ENCODE measurements around the gene NAXE. TPM values are rescaled to one million over a fixed set of nuclear protein-coding genes. Genes with fewer than 3 reads are reported as not detected.
"Not testable (repeated sequence)": the region's sequence is repeated elsewhere in the genome, so short reads cannot be mapped to it uniquely, and the experiment has no call there.

The NAXE gene
- total and polyA plus RNA-seq, 8 donors = 49.2 to 81.6 (median 55.6) TPM

- intact Hi-C loops (cut with DNase I) = loop anchor here in 1 of 2 donors (5.0 to 10.0 kb wide), 2 partner anchors 154 to 227 kb away; no protein-coding TSS in a partner anchor
- peak; percentile 72 for ATAC-seq
- no peak for DNase-seq
Measured at GRCh38 chr1:156608981-156609380, 17.4 kb downstream of the NAXE start.

GRCh38 chr1:156610072-156610471, 18.5 kb downstream of the NAXE start:
- not testable (repeated sequence) for DNase-seq, H3K27ac ChIP-seq

More at GRCh38 chr1:156608981-156609380, 17.4 kb downstream of the NAXE start:
- no peaks in the 10 kb centered on the region for H3K4me1 ChIP-seq
- TF ChIP-seq CTCF (IDR thresholded peaks at IDR 0.05) = no peak
- H3K27me3 ChIP-seq = peaks cover 0 to 39% of the 10 kb centered on the region in 2 donors
- H3K4me3 ChIP-seq = no peak overlapping the region
- no peak overlapping the region for H3K27ac ChIP-seq
- H3K36me3 ChIP-seq = no peaks in the 10 kb centered on the region
- H3K9me3 ChIP-seq = no peaks in the 10 kb centered on the region

GRCh38 chr1:156612666-156613065, 21.1 kb downstream of the NAXE start:
- no peak for ATAC-seq
- DNase-seq = no peak
- H3K9me3 ChIP-seq = no peaks in the 10 kb centered on the region
- H3K4me1 ChIP-seq = no peaks in the 10 kb centered on the region
- H3K27ac ChIP-seq = no peak overlapping the region
- H3K27me3 ChIP-seq = peaks cover 0 to 59% of the 10 kb centered on the region in 2 donors
- intact Hi-C loops (cut with DNase I) = no loop called here
- no peaks in the 10 kb centered on the region for H3K36me3 ChIP-seq
- no peak overlapping the region for H3K4me3 ChIP-seq
- no peak for TF ChIP-seq CTCF (IDR thresholded peaks at IDR 0.05)

More at GRCh38 chr1:156610072-156610471, 18.5 kb downstream of the NAXE start:
- H3K4me3 ChIP-seq; H3K9me3 ChIP-seq; intact Hi-C loops (cut with DNase I); H3K4me1 ChIP-seq; ATAC-seq; H3K36me3 ChIP-seq: not testable (repeated sequence)
- peaks cover 0 to 39% of the 10 kb centered on the region in 2 donors for H3K27me3 ChIP-seq

GRCh38 chr1:156615946-156616345, 24.4 kb downstream of the NAXE start:
- DNase-seq (no peak), ATAC-seq (no peak)
- Histone ChIP-seq H3K4me3 (no peak overlapping the region), H3K4me1 (no peaks in the 10 kb centered on the region), H3K27ac (no peak overlapping the region), H3K36me3 (no peaks in the 10 kb centered on the region), H3K27me3 (peaks cover 0 to 73% of the 10 kb centered on the region in 2 donors), H3K9me3 (no peaks in the 10 kb centered on the region)
- intact Hi-C loops (cut with DNase I) = no loop called here
- TF ChIP-seq CTCF (IDR thresholded peaks at IDR 0.05) = no peak

- Histone ChIP-seq H3K9me3 (no peaks in the 10 kb centered on the region), H3K27me3 (peaks cover 0 to 74% of the 10 kb centered on the region in 2 donors), H3K4me3 (no peak overlapping the region), H3K36me3 (no peaks in the 10 kb centered on the region), H3K27ac (no peak overlapping the region), H3K4me1 (no peaks in the 10 kb centered on the region)
- DNase-seq (peak in 1 of 4 donors; percentile 41), ATAC-seq (no peak)
- no peak for TF ChIP-seq CTCF (IDR thresholded peaks at IDR 0.05)
- intact Hi-C loops (cut with DNase I) = no loop called here
Measured at GRCh38 chr1:156616463-156616862, 24.9 kb downstream of the NAXE start.

Measured in left lung (tissue), 10 donors.